GM12874 (cell line): ENCODE data around the gene KLF7.

Source experiments
- CTCF ChIP-seq: IDR thresholded peaks from 2 replicates; pipeline ENCODE4 v1.5.1; 2011; ENCODE audit warnings: low read depth, mild to moderate bottlenecking, control low read depth, low read length, moderate library complexity; ENCODE audit not compliant: insufficient read depth

Gene KLF7

GRCh38 chr2:207041786-207042554, 123.8 kb downstream of the KLF7 start:
- no peak for TF ChIP-seq CTCF

- TF ChIP-seq CTCF: no peak
These were observed 124.5 kb downstream of the KLF7 start for GRCh38 chr2:207041279-207041678.

GRCh38 chr2:207040696-207041095, 125.1 kb downstream of the KLF7 start:
- no peak for TF ChIP-seq CTCF

GRCh38 chr2:207039225-207039624, 126.5 kb downstream of the KLF7 start:
- TF ChIP-seq CTCF: no peak

- TF ChIP-seq CTCF: no peak
These were observed 127.4 kb downstream of the KLF7 start for GRCh38 chr2:207038299-207038698.

GRCh38 chr2:207037896-207038295, 127.9 kb downstream of the KLF7 start:
- TF ChIP-seq CTCF: no peak

- TF ChIP-seq CTCF: no peak
These were observed 129.9 kb downstream of the KLF7 start for GRCh38 chr2:207035875-207036274.
